Superior temporal gyrus (tissue), 1 donor: Measurements from ENCODE around the gene RPP25L.

ENCODE experiments used
- DNase-seq: peaks from one replicate; pipeline ENCODE4 v3.0.0-alpha.2; 2016; ENCODE audit errors: extremely low spot score

RPP25L gene

GRCh38 chr9:34568774-34569173 is 43.1 kb downstream of the RPP25L start:
- no peak for DNase-seq

- DNase-seq: no peak
Measured at GRCh38 chr9:34568133-34568532, 43.8 kb downstream of the RPP25L start.

GRCh38 chr9:34566972-34567371 is 44.9 kb downstream of the RPP25L start:
- DNase-seq: no peak

- DNase-seq: no peak
Measured at GRCh38 chr9:34566322-34566721, 45.6 kb downstream of the RPP25L start.

GRCh38 chr9:34565856-34566255 is 46.0 kb downstream of the RPP25L start:
- no peak for DNase-seq

- no peak for DNase-seq
Measured at GRCh38 chr9:34564617-34565016, 47.3 kb downstream of the RPP25L start.

GRCh38 chr9:34563262-34563661 is 48.6 kb downstream of the RPP25L start:
- no peak for DNase-seq

- DNase-seq: no peak
Measured at GRCh38 chr9:34562135-34562745, 49.7 kb downstream of the RPP25L start.

GRCh38 chr9:34560599-34561214 is 51.2 kb downstream of the RPP25L start:
- no peak for DNase-seq
